GM23248 (cell line): ENCODE data around the gene EIPR1. TPM values are rescaled to one million over a fixed set of nuclear protein-coding genes. Genes with fewer than 3 reads are reported as not detected.

Source experiments
- DNase-seq: peaks from one replicate; pipeline ENCODE4 v3.0.0-alpha.2; 2015
- H2AFZ ChIP-seq: fragments of 200-600 bp; sonication (generic); 2 replicates; pipeline ENCODE4 v1.6.1; 2016; ENCODE audit warnings: antibody characterized with exemption
- H3F3A ChIP-seq: fragments of 200-600 bp; sonication (generic); 2 replicates; pipeline ENCODE4 v1.6.1; 2016; ENCODE audit warnings: mild to moderate bottlenecking, antibody characterized with exemption, mixed run types; ENCODE audit not compliant: insufficient read depth
- H3K27ac ChIP-seq: fragments of 200-600 bp; sonication (generic); 2 replicates; pipeline ENCODE4 v1.5.1; 2016; ENCODE audit warnings: mild to moderate bottlenecking
- H3K27me3 ChIP-seq: fragments of 200-600 bp; sonication (generic); replicated peaks from 2 replicates; pipeline ENCODE4 v1.6.1; 2016; ENCODE audit warnings: mild to moderate bottlenecking; ENCODE audit not compliant: insufficient read depth
- H3K36me3 ChIP-seq: fragments of 200-600 bp; sonication (generic); 2 replicates; pipeline ENCODE4 v1.6.1; 2016; ENCODE audit warnings: low read depth, mild to moderate bottlenecking
- H3K4me1 ChIP-seq: fragments of 200-600 bp; sonication (generic); 2 replicates; pipeline ENCODE4 v1.6.1; 2016; ENCODE audit warnings: mild to moderate bottlenecking; ENCODE audit not compliant: insufficient read depth
- H3K4me2 ChIP-seq: fragments of 200-600 bp; sonication (generic); one replicate; pipeline ENCODE4 v1.6.1; 2016; ENCODE audit warnings: mild to moderate bottlenecking; ENCODE audit not compliant: unreplicated experiment
- H3K4me3 ChIP-seq: fragments of 200-600 bp; sonication (generic); 2 replicates; pipeline ENCODE4 v1.5.1; 2016; ENCODE audit warnings: mild to moderate bottlenecking
- H3K79me2 ChIP-seq: fragments of 200-600 bp; sonication (generic); 2 replicates; pipeline ENCODE4 v1.6.1; 2016; ENCODE audit warnings: mild to moderate bottlenecking; ENCODE audit not compliant: insufficient read depth
- H3K9ac ChIP-seq: fragments of 200-600 bp; sonication (generic); 2 replicates; pipeline ENCODE4 v1.6.1; 2016; ENCODE audit warnings: mild to moderate bottlenecking
- H3K9me2 ChIP-seq: fragments of 200-600 bp; sonication (generic); 2 replicates; pipeline ENCODE4 v1.6.1; 2016; ENCODE audit warnings: mixed run types, mild to moderate bottlenecking, moderate library complexity; ENCODE audit not compliant: insufficient read depth
- H3K9me3 ChIP-seq: fragments of 200-600 bp; sonication (generic); one replicate; pipeline ENCODE4 v1.6.1; 2017; ENCODE audit warnings: low read depth
- H4K20me1 ChIP-seq: fragments of 200-600 bp; sonication (generic); 2 replicates; pipeline ENCODE4 v1.6.0; 2016; ENCODE audit not compliant: insufficient read depth
- EZH2 ChIP-seq: fragments of 200-600 bp; sonication (generic); IDR thresholded peaks from 2 replicates; pipeline ENCODE4 v1.6.1; 2018; ENCODE audit warnings: antibody characterized with exemption, mild to moderate bottlenecking; ENCODE audit not compliant: insufficient read depth, poor library complexity, severe bottlenecking
- EZH2phosphoT487 ChIP-seq: fragments of 200-600 bp; sonication (generic); IDR thresholded peaks from 2 replicates; pipeline ENCODE4 v1.6.1; 2018; ENCODE audit warnings: antibody characterized with exemption, moderate library complexity, mild to moderate bottlenecking, low read depth; ENCODE audit not compliant: insufficient read depth
- whole genome bisulfite sequencing, 2 experiments: methylation state at CpG; one replicate each; pipeline ENCODE4 v1.1.6; 2015 to 2017; ENCODE audit warnings: low lambda C conversion rate in 2 of 2, low coverage in 1 of 2; ENCODE audit errors: missing lambda C conversion rate in 2 of 2; 5-methylcytosine and 5-hydroxymethylcytosine counted together
- in situ Hi-C: fragments of 300-500 bp; cut with MboI; formaldehyde crosslinking; loops from 2 replicates; pipeline ENCODE4 v1.15.0; 2020
- polyA plus RNA-seq: library from polyadenylated mRNA; unstranded; fragments of >200 nt; fragmentation: Nextera tagmentation; extraction: Ambion mirVana; gene quantifications from 2 replicates; pipeline ENCODE4 v1.2.1, GENCODE V29; 2016
- total RNA-seq: library from RNA; depleted of rRNA; stranded (reverse); fragments of >200 nt; shearing (Covaris generic); gene quantifications from 2 replicates; pipeline ENCODE4 v1.2.3, GENCODE V29; 2014

Gene EIPR1
- total and polyA plus RNA-seq, 2 experiments from 2014 or later: 20.2 to 46.5 TPM

GRCh38 chr2:3177891-3178577 is 199.6 kb downstream of the EIPR1 start:
- H3K27me3 ChIP-seq: no peaks in the 10 kb centered on the region
- 94 to 95% methylated on average over 8 to 10 of the region's 10 CpGs for WGBS, 2 experiments
- no peak overlapping the region for H3K27ac ChIP-seq
- DNase-seq: no peak
- no peaks in the 10 kb centered on the region for H3K36me3 ChIP-seq
- no peak overlapping the region for H3K4me3 ChIP-seq
- no peaks in the 10 kb centered on the region for H3F3A ChIP-seq
- no peak overlapping the region for H2AFZ ChIP-seq
- no peak overlapping the region for H3K9ac ChIP-seq
- TF ChIP-seq EZH2: no peak
- no peak for TF ChIP-seq EZH2phosphoT487
- H3K4me1 ChIP-seq: no peaks in the 10 kb centered on the region
- no peaks in the 10 kb centered on the region for H3K79me2 ChIP-seq
- no peak overlapping the region for H3K4me2 ChIP-seq
- no peaks in the 10 kb centered on the region for H3K9me2 ChIP-seq
- no peaks in the 10 kb centered on the region for H4K20me1 ChIP-seq
- in situ Hi-C loops: no loop called here
- no peaks in the 10 kb centered on the region for H3K9me3 ChIP-seq

GRCh38 chr2:3176869-3177255 is 200.8 kb downstream of the EIPR1 start:
- Histone ChIP-seq H3K4me1 (no peaks in the 10 kb centered on the region), H3K4me3 (no peak overlapping the region), H3K27ac (no peak overlapping the region), H3K9me2 (no peaks in the 10 kb centered on the region), H3K36me3 (no peaks in the 10 kb centered on the region), H3K79me2 (no peaks in the 10 kb centered on the region), H3K9ac (no peak overlapping the region), H3K4me2 (no peak overlapping the region), H3K27me3 (no peaks in the 10 kb centered on the region), H3F3A (no peaks in the 10 kb centered on the region), H2AFZ (no peak overlapping the region), H4K20me1 (no peaks in the 10 kb centered on the region), H3K9me3 (no peaks in the 10 kb centered on the region)
- 93 to 95% methylated on average over 25 of the region's 25 CpGs for WGBS, 2 experiments
- TF ChIP-seq EZH2phosphoT487 (no peak), EZH2 (no peak)
- in situ Hi-C loops: no loop called here
- DNase-seq: no peak

DNA sequence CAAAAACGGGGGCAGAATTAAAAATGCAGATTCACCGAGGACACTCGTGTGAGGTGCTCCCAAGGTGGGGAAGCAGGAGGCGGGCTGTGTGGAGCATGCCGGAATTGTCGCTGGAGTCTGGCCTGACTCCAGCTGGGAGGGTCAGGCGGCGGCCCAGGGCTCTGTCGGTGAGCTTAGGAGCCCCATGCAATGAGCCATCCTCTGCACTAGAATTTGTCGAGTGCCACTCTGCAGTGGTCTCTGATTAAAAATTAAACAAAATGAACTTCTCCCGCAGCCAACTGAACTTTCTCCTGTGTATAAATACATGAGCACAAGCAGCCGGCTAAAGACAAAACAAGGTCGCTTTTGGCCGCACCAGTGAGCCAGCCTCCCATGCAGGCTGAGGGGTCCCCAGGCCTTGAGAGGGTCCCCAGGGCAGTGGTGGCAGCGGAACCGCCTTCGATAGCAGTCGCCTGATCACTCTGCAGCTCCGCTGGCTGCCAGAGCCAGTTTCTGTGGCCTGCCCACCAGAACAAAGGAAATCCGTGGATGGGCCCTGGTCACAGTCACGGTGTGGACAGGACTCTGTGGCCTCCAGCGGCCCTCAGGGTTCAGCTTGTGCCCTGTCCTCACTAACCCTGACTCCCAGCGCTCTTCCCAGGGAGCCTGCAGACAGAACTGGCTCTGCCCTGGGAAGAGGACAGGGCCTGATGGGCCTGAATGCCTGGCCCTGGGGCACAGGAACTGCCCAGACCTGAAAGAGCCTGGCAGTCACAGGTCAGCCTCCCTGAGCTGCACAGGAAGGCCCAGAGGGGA is 201.3 kb downstream of the EIPR1 start:
- H3K27me3 ChIP-seq: no peaks in the 10 kb centered on the region
- H4K20me1 ChIP-seq: no peaks in the 10 kb centered on the region
- no peaks in the 10 kb centered on the region for H3K79me2 ChIP-seq
- H3K4me1 ChIP-seq: no peaks in the 10 kb centered on the region
- H3K9me3 ChIP-seq: no peaks in the 10 kb centered on the region
- WGBS, 2 experiments: 95 to 97% methylated on average over 23 of the region's 23 CpGs
- TF ChIP-seq EZH2 (no peak), EZH2phosphoT487 (no peak)
- in situ Hi-C loops: no loop called here
- H2AFZ ChIP-seq: no peak overlapping the region
- no peaks in the 10 kb centered on the region for H3F3A ChIP-seq
- no peak overlapping the region for H3K4me2 ChIP-seq
- H3K9ac ChIP-seq: no peak overlapping the region
- H3K9me2 ChIP-seq: no peaks in the 10 kb centered on the region
- H3K4me3 ChIP-seq: no peak overlapping the region
- H3K27ac ChIP-seq: no peak overlapping the region
- H3K36me3 ChIP-seq: no peaks in the 10 kb centered on the region
- no peak for DNase-seq

GRCh38 chr2:3175568-3175955 is 202.1 kb downstream of the EIPR1 start:
- 94 to 97% methylated on average over 5 of the region's 5 CpGs for WGBS, 2 experiments
- Histone ChIP-seq H3K4me3 (no peak overlapping the region), H3K27ac (no peak overlapping the region), H3K9me2 (no peaks in the 10 kb centered on the region), H3K4me1 (no peaks in the 10 kb centered on the region), H3K4me2 (no peak overlapping the region), H3F3A (no peaks in the 10 kb centered on the region), H3K9me3 (no peaks in the 10 kb centered on the region), H3K27me3 (no peaks in the 10 kb centered on the region), H4K20me1 (no peaks in the 10 kb centered on the region), H3K79me2 (no peaks in the 10 kb centered on the region), H3K9ac (no peak overlapping the region), H2AFZ (no peak overlapping the region), H3K36me3 (no peaks in the 10 kb centered on the region)
- in situ Hi-C loops: no loop called here
- TF ChIP-seq EZH2phosphoT487 (no peak), EZH2 (no peak)
- no peak for DNase-seq
